HG03135 (cell line): ENCODE measurements around the gene TRIM3.
A peak's percentile ranks its signal among the peaks of the same experiment; 100 is the strongest.

Experiments
- ATAC-seq: cut with Tn5 transposase; IDR thresholded peaks from one replicate; pipeline ENCODE4 v1.9.1; 2021; ENCODE audit warnings: mild to moderate bottlenecking, moderate library complexity; ENCODE audit not compliant: unreplicated experiment

TRIM3 gene

DNA sequence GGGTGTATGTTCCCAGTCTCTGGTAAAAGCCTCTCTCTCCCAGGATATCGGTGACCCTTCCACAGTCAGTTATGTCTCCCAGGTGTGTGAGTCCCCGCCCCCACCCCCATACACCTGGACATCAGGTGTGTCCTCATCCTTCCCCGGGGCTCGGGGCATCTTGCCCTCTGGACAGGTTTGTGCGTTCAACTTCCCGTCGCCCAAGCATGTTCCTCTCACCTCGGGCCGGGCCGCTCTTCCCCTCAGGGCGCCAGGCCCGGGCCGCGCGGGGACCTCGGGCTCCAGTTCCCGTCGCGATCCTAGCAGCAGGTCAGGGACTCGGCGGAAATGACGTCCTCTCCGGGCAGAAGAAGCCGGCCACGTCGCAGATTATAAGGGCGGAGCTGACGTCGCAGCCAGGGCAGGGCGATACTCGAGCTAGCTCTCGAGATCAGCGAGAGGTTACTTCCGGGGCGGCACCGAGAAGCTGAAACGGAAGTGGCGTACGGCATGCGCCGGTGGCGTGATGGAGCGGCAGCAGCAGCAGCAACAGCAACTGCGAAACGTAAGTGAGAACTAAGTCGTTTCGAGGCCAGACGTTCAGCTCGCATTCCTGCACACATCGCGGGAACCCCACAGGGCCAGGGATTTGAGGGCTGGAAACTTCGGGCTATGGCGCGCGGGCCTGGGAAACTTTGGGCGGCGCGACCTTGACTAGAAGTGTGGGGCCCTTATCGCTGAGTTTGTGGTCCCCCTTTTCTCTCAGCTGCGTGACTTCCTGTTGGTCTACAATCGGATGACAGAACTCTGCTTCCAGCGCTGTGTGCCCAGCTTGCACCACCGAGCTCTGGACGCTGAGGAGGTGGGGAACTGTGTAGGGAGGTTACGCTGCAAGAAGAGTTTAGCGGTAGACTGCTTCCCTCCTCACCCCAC lies 7.5 kb upstream of the TRIM3 start, which contains the start of the genes ARFIP2 and TIMM10B:
Gene ARFIP2, minus strand, starts transcription at position 320 of the 912 bp plus-strand sequence. CDS start 910 bp downstream, outside the sequence.
Gene TIMM10B, plus strand, starts transcription at position 490 of the 912 bp plus-strand sequence. Its CDS starts 16 bp downstream, at position 506.
- ATAC-seq = peak; percentile 99

DNA sequence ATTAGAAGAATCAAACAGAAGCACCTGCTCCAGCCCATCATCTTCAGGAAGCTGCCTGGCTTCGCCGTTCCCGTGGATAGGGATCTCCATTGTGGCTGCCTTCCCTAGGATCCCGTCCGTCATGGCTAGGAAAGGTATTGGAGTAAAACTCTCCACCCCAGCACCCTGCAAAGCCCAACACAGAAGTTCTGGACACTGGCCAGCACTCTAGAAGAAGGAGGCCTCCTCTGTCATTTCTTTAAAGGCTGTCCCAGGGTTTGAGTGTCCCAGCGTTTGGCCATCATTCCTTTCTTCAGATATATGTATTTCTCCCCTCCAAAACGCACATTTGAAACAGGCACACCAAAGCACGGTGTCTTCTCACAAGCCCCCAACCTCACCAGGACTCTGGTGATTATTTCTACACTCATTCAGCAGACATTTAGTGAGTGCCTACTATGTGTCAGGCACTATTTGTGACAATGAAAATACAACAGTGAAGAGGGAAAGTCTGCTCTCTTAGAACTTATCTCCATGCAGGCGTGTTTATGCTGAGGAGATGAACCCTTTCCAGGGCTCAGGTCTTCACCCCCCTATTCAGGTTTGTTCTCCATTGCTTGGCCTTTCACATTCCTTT lies 6.7 kb upstream of the TRIM3 start:
- ATAC-seq = no peak

- no peak for ATAC-seq
Measured at GRCh38 chr11:6476571-6476970, 2.8 kb upstream of the TRIM3 start.

DNA sequence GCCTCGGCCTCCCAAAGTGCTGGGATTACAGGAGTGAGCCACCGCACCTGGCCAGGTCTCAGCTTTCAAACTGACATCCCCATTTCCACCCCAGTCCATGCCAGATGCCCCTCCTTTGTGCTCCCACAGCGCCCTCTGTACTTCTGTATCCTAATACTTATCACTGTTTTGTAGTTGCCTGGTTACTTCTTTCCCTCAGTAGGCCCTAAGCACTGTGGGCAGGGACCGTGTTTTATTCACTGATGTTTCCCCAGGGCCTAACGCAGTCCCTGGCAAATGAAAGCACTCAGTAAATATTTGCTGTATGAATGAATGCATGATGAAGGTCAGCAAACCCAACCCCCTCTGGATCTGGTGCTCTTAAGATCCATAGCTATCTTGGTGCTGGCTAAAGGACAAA lies 2.2 kb upstream of the TRIM3 start:
- no peak for ATAC-seq

DNA sequence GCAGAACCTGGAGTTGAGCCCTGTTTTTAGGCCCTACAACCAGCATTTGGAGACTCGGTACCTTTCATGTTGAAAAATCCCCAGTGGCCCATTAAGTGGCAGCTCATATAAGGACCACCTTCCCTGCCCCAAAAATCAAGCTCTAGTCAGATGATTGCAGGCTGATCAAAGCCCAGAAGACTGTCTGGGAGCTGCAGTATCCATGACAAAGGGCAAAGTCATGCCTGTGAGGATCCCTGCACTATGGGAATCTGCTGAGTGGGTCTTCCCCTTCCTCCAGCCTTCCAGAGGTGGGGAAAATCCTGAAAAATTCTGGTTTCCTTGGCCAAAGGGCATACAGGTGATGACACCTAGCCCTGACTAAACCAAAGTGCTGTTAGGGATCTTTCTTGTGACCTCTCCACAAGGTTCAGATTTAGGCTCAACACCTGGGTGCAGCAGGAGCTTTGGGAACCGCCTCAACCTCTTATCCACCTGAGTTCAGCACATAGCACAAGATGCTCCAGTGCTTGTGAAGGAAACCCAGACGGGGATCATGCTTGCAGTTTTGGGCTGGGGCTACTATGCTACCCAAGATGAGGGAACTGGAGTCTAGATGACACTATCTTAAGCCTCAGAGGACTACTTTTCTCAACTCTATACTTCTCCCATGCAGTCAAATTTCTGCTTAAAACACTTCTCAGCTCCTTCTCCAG lies 1.2 kb upstream of the TRIM3 start:
- ATAC-seq = no peak

GRCh38 chr11:6474413-6474792 lies 662 bp upstream of the TRIM3 start:
- no peak for ATAC-seq

GRCh38 chr11:6472934-6473333 lies 807 bp downstream of the TRIM3 start:
- ATAC-seq = no peak

GRCh38 chr11:6469599-6469998 lies 4.1 kb downstream of the TRIM3 start:
- no peak for ATAC-seq

GRCh38 chr11:6468712-6469495 lies 4.8 kb downstream of the TRIM3 start:
- ATAC-seq = peak; percentile 45

DNA sequence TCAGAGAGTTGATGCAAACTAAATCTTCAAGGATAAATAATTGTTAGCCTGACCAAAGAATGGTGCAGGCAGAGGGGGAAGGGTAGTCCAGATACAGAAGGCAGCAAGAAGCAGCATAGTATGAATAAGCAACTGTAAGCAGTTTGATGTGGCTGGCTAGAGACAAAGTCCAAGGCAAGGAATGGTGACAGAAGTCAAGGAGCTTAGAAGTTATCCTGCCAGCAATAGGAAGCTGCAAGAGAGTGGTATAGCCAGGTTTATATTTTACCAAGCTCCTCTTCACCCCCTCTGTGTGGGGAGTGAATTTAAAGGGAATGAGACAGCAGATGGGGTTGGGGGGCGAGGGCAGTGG lies 14.7 kb downstream of the TRIM3 start:
- no peak for ATAC-seq

- ATAC-seq = no peak
Measured at GRCh38 chr11:6458352-6459098, 15.2 kb downstream of the TRIM3 start.

DNA sequence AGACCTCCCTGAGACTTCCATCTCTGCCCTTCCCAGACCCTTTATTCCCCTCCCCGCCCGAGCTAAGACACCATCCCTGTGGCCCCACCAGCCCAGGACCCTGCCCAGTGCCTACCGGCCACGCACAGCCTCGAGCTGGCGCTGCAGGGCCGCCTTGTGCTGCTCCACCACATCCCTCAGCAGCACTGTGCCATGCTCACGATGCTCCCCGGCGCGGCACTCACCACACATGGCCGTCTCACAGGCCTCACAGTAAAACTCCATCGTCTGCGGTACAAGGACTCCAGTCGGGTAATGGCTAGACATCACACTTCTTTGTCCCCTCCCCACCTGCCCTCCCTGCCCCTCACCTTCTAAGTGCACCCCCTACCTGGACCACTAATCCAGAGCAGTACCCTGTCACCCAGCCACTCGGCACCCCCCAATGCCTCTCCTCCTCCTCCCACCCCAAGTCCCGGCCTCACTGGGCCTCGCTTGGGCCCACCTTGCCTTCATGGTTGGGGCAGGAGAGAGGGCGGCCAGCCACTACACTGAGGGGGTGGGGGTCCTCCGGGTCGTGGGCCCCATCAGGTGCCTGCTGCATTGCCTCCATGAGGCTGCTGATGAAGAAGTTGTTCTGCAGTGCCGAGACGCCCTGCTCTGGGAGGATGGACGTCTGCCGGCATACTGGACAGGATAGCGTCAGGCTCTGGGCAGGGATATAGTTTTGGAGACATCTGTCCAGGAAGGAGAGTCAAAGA lies 16.0 kb downstream of the TRIM3 start:
- no peak for ATAC-seq

DNA sequence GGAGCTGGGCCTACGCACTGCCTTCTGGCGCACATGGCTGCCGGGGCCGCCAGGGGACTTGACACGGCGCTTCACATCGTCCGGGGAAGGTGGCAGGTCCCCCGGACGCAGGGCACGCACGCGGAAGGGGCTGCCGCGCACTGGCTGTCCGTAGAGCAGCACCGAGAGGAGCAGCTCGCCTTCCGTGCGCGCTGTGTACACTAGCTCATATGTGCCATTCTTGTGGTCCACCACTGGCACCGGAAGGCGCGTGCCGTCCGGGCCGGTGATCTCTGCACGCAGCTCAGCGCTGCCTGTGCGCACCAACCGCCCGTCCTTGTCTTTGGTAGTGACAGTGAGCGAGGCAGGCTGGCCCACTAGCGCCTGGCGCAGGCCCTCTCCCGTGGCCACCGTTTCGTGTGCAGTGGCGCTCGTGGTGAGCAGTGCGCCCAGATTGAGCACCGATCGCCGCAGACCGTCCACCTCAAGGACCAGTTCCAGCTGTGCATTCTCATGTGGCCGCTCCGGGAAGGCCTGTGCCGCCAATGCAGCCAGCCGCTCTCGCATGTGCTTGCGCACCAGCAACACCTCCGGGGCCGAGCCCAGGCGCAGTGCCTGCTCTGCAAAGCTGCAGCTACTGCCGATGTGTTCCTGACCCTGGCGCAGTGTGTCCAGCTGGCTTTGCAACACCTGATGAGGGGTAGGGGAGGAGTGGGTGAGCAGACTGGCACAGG lies 17.2 kb downstream of the TRIM3 start:
- no peak for ATAC-seq

DNA sequence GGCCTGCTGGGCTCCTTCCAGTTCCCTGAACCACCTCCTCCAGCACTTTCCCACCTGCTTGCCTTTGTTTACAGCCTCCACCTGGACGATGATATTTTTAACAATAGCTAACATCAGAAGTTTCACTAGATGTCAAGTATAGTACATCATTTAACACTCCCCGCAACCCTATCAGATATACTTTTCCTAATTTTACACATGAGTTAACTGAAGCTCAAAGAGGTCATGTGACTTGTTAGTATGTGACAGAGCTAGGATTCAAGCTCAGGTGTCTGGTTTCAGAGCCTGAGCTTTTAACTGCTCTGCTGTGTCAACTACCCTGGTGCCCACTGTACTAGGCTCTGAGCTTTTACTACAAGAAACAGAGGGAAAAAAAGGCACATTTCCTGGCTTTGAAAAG lies 18.7 kb downstream of the TRIM3 start:
- ATAC-seq = no peak

DNA sequence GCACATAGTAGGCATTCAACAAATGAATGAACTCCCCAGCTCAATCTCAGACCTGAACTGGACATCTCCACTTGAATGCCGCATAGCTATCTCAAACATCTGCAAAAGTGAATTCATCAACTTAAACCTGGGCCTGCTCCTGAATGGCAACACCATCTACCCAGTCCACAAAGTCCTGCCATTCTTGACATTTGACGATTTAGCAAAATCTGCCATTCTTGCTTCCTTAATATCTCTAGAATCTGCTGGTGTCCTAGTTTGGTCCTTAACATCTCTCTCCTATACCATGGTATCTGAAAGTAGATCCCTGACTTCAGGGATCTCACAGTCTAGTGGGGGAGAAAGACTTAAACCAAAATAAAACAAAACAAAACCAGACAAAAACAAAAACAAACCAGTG lies 20.6 kb downstream of the TRIM3 start:
- ATAC-seq = no peak

GRCh38 chr11:6452219-6452618 lies 21.5 kb downstream of the TRIM3 start:
- no peak for ATAC-seq

DNA sequence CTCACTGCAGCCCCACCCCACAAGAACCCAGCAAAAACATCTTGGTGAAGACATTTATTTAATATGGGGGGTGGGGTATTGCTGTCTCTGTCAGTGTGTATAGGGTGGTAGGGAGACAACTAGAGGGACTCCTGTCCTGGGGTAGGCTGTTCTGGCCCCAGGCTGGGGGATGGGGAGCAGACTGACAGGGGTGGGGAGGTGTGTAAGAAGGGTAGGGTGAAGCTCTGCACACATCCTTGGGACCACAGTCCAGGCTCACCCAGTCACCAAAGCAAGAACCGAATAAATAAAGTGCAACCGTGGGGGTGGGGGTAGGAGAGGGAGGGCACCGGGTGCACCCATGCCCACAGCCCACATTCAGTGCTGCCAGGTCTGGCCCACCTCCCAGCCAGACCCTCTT lies 25.2 kb downstream of the TRIM3 start:
- ATAC-seq = no peak

DNA sequence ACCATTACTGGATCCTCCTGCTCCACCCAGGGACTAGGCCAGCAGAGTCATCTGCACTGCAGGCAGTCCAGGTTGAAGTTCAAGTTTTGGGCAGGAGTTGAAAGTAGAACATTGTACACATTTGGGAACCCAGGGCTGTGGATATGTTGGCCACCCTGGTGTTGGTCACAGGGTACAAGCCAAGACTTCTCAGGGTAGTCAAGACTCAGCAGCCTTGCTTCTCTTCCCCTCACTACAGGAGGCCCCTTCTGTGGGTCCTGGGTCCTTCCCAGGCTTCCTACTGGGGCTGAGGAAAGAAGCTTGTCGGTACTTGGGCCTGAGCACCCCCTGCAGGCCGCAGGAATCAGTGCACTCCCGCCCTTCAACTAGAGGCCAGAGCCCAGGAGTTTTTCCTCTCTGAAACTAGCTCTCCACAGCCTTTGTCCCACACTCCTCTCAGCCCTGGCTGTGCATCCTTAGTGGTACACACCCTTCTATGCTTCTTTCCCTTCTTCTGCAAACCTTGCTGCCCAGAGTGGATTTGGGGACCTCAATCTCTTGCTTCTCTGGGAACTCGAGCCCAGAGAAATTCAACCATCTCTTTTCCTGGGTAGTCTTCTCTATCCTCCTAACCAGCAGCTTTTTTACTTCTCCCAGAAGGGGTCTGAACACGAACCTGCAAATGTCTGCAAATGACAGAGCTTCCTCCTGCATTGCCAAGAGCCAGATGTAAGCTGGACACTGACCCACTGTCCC lies 30.3 kb downstream of the TRIM3 start:
- ATAC-seq = peak; percentile 77
